Pancreas (tissue), 10 donors: ENCODE results near the gene SSBP4. TPM values are rescaled to one million over a fixed set of nuclear protein-coding genes. Genes with fewer than 3 reads are reported as not detected.
A peak's percentile ranks its signal among the peaks of the same experiment; 100 is the strongest.

ENCODE experiments used
- ATAC-seq, 4 donors: fragments of 200-7000 bp; cut with Tn5 transposase; one replicate each; pipeline versions ENCODE4 v1.8.0 to v1.9.1; 2020; ENCODE audit warnings: mild to moderate bottlenecking in 4 of 4, moderate library complexity in 4 of 4
- DNase-seq, 6 donors: peaks; one replicate each; pipeline ENCODE4 v3.0.0-alpha.2; 2020
- FAIRE-seq: peaks from 2 replicates; lab custom pipeline; 2012; peaks lifted over from hg19 to GRCh38; lab: Jason Lieb, UNC
- H3K27ac ChIP-seq, 4 donors: fragments of 200-600 bp; sonication (generic); 1 replicate in 3 of 4; 2 replicates in 1 of 4; pipeline versions ENCODE4 v1.5.0 to v1.8.0; 2020
- H3K27me3 ChIP-seq, 4 donors: fragments of 200-600 bp; one replicate each; pipeline ENCODE4 v1.8.0; 2021
- H3K36me3 ChIP-seq, 3 donors: fragments of 200-600 bp; sonication (generic) in 1 of 3; one replicate each; pipeline versions ENCODE4 v1.5.0 to v1.8.0; 2020 to 2021
- H3K4me1 ChIP-seq, 3 donors: fragments of 200-600 bp; one replicate each; pipeline ENCODE4 v1.8.0; 2021
- H3K4me3 ChIP-seq, 4 donors: fragments of 200-600 bp; sonication (generic) in 2 of 4; one replicate each; pipeline versions ENCODE4 v1.5.0 to v1.8.0; 2020 to 2021
- H3K9me3 ChIP-seq, 4 donors: fragments of 200-600 bp; one replicate each; pipeline ENCODE4 v1.8.0; 2021
- whole genome bisulfite sequencing, 2 donors: extraction: QIAGEN DNeasy Blood & Tissue Kit; methylation state at CpG; one replicate each; pipeline ENCODE4 v1.1.7; 2013; 5-methylcytosine and 5-hydroxymethylcytosine counted together
- intact Hi-C, 3 donors: fragments of 100-400 bp; cut with DNase I; formaldehyde crosslinking; loops; one replicate each; pipeline versions ENCODE4 v1.11.1 to v1.14.2; 2022
- polyA plus RNA-seq, 2 donors: library from polyadenylated mRNA; stranded (reverse); fragments of 200-250 nt; gene quantifications; one replicate each; pipeline ENCODE4 v1.2.3, GENCODE V29; 2013
- total RNA-seq, 6 donors: library from RNA; stranded (reverse); fragmentation: NEBNext Ultra II Directional in 4 of 6; extraction: Animal tissue kit (Norgen Biotek cat#: 25700) in 4 of 6; gene quantifications; one replicate each; pipeline versions ENCODE4 v1.2.1 to v1.2.4, GENCODE V29; 2021 to 2023
- TF ChIP-seq, protein P1 (sequence below), 4 donors: fragments of 200-600 bp; sonication (generic) in 3 of 4; IDR thresholded peaks; one replicate each; pipeline versions ENCODE4 v1.5.0 to v1.8.0; 2021; ENCODE audit warnings: antibody characterized with exemption in 4 of 4
- donor health status: healthy with polysubstance abuse.
- donor health status: DM: no; HTN: no; CAD: no; lungs with moderate emphysema.
- donor health status: DM: no; HTN: no; CAD: no.
- donor health status: control.
- donor health status: control.
- donor health status: Bipolar disorder and iron deficiency.
- donor health status: DM: yes; HTN: yes; CAD: no.
- donor health status: DM: no; HTN: no; CAD: no.
- donor health status: DM: no; HTN: no; CAD: no.
- donor health status: DM: yes; HTN: yes; CAD: no.

SSBP4 gene
- total and polyA plus RNA-seq, 8 donors: 20.5 to 116 (median 25.8) TPM

DNA sequence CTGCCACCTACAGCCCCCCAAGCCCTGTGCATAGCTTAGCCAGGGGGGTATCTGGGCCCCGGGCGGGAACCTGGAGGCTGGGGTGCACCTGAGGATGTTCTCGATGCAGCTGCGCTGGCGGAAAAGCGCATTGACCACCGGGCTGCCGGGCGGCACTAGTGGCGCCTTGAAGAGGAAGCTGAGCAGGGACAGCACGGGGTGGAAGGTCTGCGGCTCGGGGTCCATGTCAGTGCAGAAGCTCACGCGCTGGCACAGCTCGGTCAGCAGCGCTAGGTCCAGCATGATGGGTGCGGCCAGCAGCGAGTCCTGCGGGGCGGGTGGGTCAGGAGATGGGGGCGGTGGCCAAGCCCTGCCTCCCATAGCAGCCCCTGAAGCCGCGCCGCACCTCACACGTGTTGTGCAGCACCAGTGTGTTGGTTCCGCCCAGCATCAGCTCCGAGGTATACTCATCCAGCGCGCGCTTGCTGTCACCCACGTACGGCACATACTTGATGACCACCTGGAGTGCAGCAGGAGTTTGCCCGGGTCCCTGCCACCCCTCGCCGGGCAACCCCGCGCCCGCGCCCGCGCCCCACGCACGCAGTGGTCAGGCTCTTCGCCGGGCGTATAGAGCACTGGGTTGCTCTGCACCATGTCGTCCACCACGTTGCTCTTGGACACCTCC is 16.1 kb downstream of the SSBP4 start:
- no peak for DNase-seq
- no peaks in the 10 kb centered on the region for H3K9me3 ChIP-seq
- FAIRE-seq: no peak
- H3K4me1 ChIP-seq: peaks cover 0 to 11% (median 0%) of the 10 kb centered on the region in 3 donors
- H3K4me3 ChIP-seq: no peak overlapping the region
- no peaks in the 10 kb centered on the region for H3K27me3 ChIP-seq
- H3K27ac ChIP-seq: no peak overlapping the region
- TF ChIP-seq, protein P1, sequence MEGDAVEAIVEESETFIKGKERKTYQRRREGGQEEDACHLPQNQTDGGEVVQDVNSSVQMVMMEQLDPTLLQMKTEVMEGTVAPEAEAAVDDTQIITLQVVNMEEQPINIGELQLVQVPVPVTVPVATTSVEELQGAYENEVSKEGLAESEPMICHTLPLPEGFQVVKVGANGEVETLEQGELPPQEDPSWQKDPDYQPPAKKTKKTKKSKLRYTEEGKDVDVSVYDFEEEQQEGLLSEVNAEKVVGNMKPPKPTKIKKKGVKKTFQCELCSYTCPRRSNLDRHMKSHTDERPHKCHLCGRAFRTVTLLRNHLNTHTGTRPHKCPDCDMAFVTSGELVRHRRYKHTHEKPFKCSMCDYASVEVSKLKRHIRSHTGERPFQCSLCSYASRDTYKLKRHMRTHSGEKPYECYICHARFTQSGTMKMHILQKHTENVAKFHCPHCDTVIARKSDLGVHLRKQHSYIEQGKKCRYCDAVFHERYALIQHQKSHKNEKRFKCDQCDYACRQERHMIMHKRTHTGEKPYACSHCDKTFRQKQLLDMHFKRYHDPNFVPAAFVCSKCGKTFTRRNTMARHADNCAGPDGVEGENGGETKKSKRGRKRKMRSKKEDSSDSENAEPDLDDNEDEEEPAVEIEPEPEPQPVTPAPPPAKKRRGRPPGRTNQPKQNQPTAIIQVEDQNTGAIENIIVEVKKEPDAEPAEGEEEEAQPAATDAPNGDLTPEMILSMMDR (IDR thresholded peaks at IDR 0.05): no peak
- intact Hi-C loops: no loop called here
- WGBS, 2 donors: 94 to 95% methylated on average over 48 to 49 of the region's 49 CpGs
- no peaks in the 10 kb centered on the region for H3K36me3 ChIP-seq
- ATAC-seq: no peak

DNA sequence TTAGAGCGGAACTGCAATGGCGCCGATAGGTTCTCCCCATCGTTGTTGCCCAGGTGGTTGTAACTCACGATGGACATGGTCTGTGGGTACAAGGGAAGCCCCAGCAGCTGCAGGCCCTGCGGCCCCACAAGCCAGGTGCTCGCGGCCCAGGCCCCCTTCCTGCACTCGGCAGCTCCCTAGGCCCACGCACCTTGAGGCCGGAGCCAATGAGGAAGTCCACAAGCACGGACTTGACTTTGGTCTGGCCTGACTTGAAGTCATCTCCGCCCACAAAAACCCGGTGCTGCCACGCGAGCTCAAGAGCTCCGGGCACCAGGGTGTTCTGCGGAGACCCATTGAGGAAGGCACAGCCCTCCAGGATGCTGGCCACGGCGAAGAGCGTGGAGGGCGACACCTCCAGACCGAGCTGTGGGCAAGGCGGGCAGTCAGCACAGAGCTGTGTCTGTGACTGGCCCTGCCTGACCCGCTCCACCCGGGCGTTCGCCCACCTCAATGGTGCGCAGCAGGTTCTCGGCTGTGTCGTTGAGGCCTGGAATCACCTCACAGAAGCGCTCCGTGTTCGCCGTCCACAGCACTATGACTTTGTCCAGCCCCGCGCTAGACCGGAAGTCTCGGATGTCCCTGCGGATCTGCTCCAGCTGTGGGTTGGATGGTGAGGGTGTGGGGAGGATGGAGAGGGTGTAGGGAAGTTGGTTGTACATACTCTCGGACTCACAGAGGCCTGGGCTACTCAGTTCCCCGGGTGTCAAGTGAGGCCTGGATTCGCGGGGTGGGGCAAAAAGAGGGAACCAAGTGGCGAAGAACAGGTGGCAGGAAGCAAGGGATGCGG is 16.9 kb downstream of the SSBP4 start:
- no peaks in the 10 kb centered on the region for H3K9me3 ChIP-seq
- TF ChIP-seq, protein P1 (IDR thresholded peaks at IDR 0.05): no peak
- 88 to 90% methylated on average over 46 of the region's 46 CpGs for WGBS, 2 donors
- H3K4me3 ChIP-seq: peak overlapping the region in 2 of 4 donors; percentile 44 to 57
- DNase-seq: no peak
- intact Hi-C loops: no loop called here
- H3K27ac ChIP-seq: peak overlapping the region in 1 of 4 donors; percentile 70
- no peak for FAIRE-seq
- no peaks in the 10 kb centered on the region for H3K27me3 ChIP-seq
- H3K36me3 ChIP-seq: no peaks in the 10 kb centered on the region
- ATAC-seq: no peak
- peaks cover 0 to 11% (median 0%) of the 10 kb centered on the region in 3 donors for H3K4me1 ChIP-seq

- TF ChIP-seq, protein P1 (IDR thresholded peaks at IDR 0.05): no peak
- peak in 5 of 6 donors; percentile 65 to 90 (median 75) for DNase-seq
- no peaks in the 10 kb centered on the region for H3K27me3 ChIP-seq
- intact Hi-C loops: no loop called here
- no peaks in the 10 kb centered on the region for H3K9me3 ChIP-seq
- peaks cover 0 to 11% (median 0%) of the 10 kb centered on the region in 3 donors for H3K4me1 ChIP-seq
- peak overlapping the region in 2 of 4 donors; percentile 44 to 57 for H3K4me3 ChIP-seq
- H3K27ac ChIP-seq: peak overlapping the region; percentile 51 to 79 (median 74)
- no peak for FAIRE-seq
- 38 to 40% methylated on average over 54 to 67 of the region's 67 CpGs for WGBS, 2 donors
- no peaks in the 10 kb centered on the region for H3K36me3 ChIP-seq
- ATAC-seq: peak; percentile 30 to 54 (median 47)
Observed at GRCh38 chr19:18436671-18437490, 17.7 kb downstream of the SSBP4 start.

GRCh38 chr19:18437491-18438330 is 18.5 kb downstream of the SSBP4 start, which contains the start of gene ISYNA1:
Gene ISYNA1, minus strand, starts transcription at chr19:18438133. Its CDS starts 154 bp downstream, at chr19:18437979.
- no peaks in the 10 kb centered on the region for H3K9me3 ChIP-seq
- no peak for FAIRE-seq
- 1% methylated on average over 77 to 96 of the region's 99 CpGs for WGBS, 2 donors
- no peaks in the 10 kb centered on the region for H3K36me3 ChIP-seq
- H3K4me1 ChIP-seq: peaks cover 0 to 11% (median 0%) of the 10 kb centered on the region in 3 donors
- intact Hi-C loops: no loop called here
- peak within 1 kb of the TSS; percentile 20 to 57 (median 38) for H3K4me3 ChIP-seq
- peak within 1 kb of the TSS; percentile 70 to 83 (median 78) for H3K27ac ChIP-seq
- peak in 4 of 6 donors; percentile 51 to 90 (median 73) for DNase-seq
- H3K27me3 ChIP-seq: no peaks in the 10 kb centered on the region
- ATAC-seq: peak; percentile 49 to 62 (median 55)
- TF ChIP-seq, protein P1 (IDR thresholded peaks at IDR 0.05): no peak
